Stimulated activated CD4-positive, alpha-beta T cell treated with anti-CD3 and anti-CD28 coated beads, Interleukin-12 subunit alpha, Interleukin-12 subunit beta, amount 100 ng/mL, for 48 hours (primary cell): Measurements from ENCODE around the gene EPB41.
"Not testable (repeated sequence)": the region's sequence is repeated elsewhere in the genome, so short reads cannot be mapped to it uniquely, and the experiment has no call there.

Source experiments
- DNase-seq, 3 donors: peaks; one replicate each; pipeline ENCODE4 v3.0.0-alpha.2; 2020; ENCODE audit warnings: low read depth in 2 of 3, low spot score in 1 of 3

EPB41 gene

GRCh38 chr1:29126198-29126597, 211.8 kb downstream of the EPB41 start:
- no peak for DNase-seq

GRCh38 chr1:29128739-29129138, 214.4 kb downstream of the EPB41 start:
- no peak for DNase-seq

- DNase-seq = no peak
Measured at GRCh38 chr1:29129916-29130315, 215.5 kb downstream of the EPB41 start.

GRCh38 chr1:29131056-29131455, 216.7 kb downstream of the EPB41 start:
- not testable (repeated sequence) for DNase-seq

- DNase-seq = no peak
Measured at GRCh38 chr1:29133861-29134694, 219.7 kb downstream of the EPB41 start.

- no peak for DNase-seq
Measured at GRCh38 chr1:29134695-29135028, 220.3 kb downstream of the EPB41 start.

GRCh38 chr1:29136391-29136915, 222.1 kb downstream of the EPB41 start:
- DNase-seq = no peak

- no peak for DNase-seq
Measured at GRCh38 chr1:29142714-29143113, 228.3 kb downstream of the EPB41 start.

- no peak for DNase-seq
Measured at GRCh38 chr1:29144178-29144577, 229.8 kb downstream of the EPB41 start.

- no peak for DNase-seq
Measured at GRCh38 chr1:29145739-29146437, 231.5 kb downstream of the EPB41 start.

GRCh38 chr1:29148656-29149491, 234.5 kb downstream of the EPB41 start:
- DNase-seq = no peak

GRCh38 chr1:29150346-29150745, 236.0 kb downstream of the EPB41 start:
- not testable (repeated sequence) for DNase-seq

- DNase-seq = no peak
Measured at GRCh38 chr1:29152046-29152805, 237.9 kb downstream of the EPB41 start.

- DNase-seq = no peak
Measured at GRCh38 chr1:29156543-29157268, 242.3 kb downstream of the EPB41 start.

GRCh38 chr1:29157269-29157601, 242.9 kb downstream of the EPB41 start:
- no peak for DNase-seq

GRCh38 chr1:29159773-29160172, 245.4 kb downstream of the EPB41 start:
- DNase-seq = no peak

- DNase-seq = no peak
Measured at GRCh38 chr1:29162025-29162424, 247.7 kb downstream of the EPB41 start.

GRCh38 chr1:29162476-29163138, 248.2 kb downstream of the EPB41 start:
- DNase-seq = no peak

GRCh38 chr1:29164588-29164987, 250.2 kb downstream of the EPB41 start:
- no peak for DNase-seq
